T-cell (primary cell): ENCODE measurements around the gene DCAF6. TPM values are rescaled to one million over a fixed set of nuclear protein-coding genes. Genes with fewer than 3 reads are reported as not detected.

Source experiments
- ATAC-seq, 4 experiments: fragments of 200-7000 bp in 3 of 4; fragments of 150-1000 bp in 1 of 4; cut with Tn5 transposase; replicated peaks in 1 of 4; 1 replicate in 3 of 4; 2 replicates in 1 of 4; pipeline ENCODE4 v1.10.0; 2021; ENCODE audit warnings: moderate library complexity in 3 of 4, mild to moderate bottlenecking in 2 of 4, moderate number of reproducible peaks in 1 of 4
- CTCF ChIA-PET, 2 donors: fragments of 300-600 bp; sonication (Branson Sonifier 250); formaldehyde crosslinking; loops; one replicate each; lab custom pipeline; 2022; ENCODE audit warnings: antibody characterized with exemption in 2 of 2; lab: Charles Lee
- POLR2A ChIA-PET, 2 donors: fragments of 300-600 bp; sonication (Branson Sonifier 250); formaldehyde crosslinking; loops; one replicate each; lab custom pipeline; 2022; ENCODE audit warnings: antibody characterized with exemption in 2 of 2; lab: Charles Lee
- DNase-seq, 35 experiments: peaks; one replicate each; pipeline versions ENCODE4 v3.0.0 to v3.0.0-alpha.2; 2013 to 2023
- H3K27ac ChIP-seq: one replicate; pipeline ENCODE4 v1.5.1; 2013; ENCODE audit warnings: low read length
- H3K27me3 ChIP-seq, 2 experiments: replicated peaks in 1 of 2; 1 replicate in 1 of 2; 2 replicates in 1 of 2; pipeline versions ENCODE4 v1.6.1 to v1.7.0; 2013; ENCODE audit warnings: low read length in 1 of 2, mixed read lengths in 1 of 2; ENCODE audit not compliant: control insufficient read depth in 2 of 2, insufficient read depth in 2 of 2; ENCODE audit errors: extremely low read depth in 1 of 2
- H3K36me3 ChIP-seq, 2 donors: 1 replicate in 1 of 2; 2 replicates in 1 of 2; pipeline versions ENCODE4 v1.6.1 to v1.7.0; 2013; ENCODE audit warnings: low read length in 1 of 2; ENCODE audit not compliant: control insufficient read depth in 2 of 2, insufficient read depth in 1 of 2; ENCODE audit errors: extremely low read depth in 1 of 2
- H3K4me1 ChIP-seq, 2 experiments: 1 replicate in 1 of 2; 2 replicates in 1 of 2; pipeline versions ENCODE4 v1.6.1 to v1.7.0; 2013; ENCODE audit warnings: low read length in 2 of 2, mixed read lengths in 1 of 2; ENCODE audit not compliant: insufficient read depth in 2 of 2, control insufficient read depth in 1 of 2; ENCODE audit errors: extremely low read depth in 1 of 2
- H3K4me3 ChIP-seq, 2 donors: 1 replicate in 1 of 2; 2 replicates in 1 of 2; pipeline versions ENCODE4 v1.5.1 to v1.7.0; 2013; ENCODE audit warnings: mild to moderate bottlenecking in 2 of 2, low read length in 1 of 2, moderate library complexity in 1 of 2; ENCODE audit not compliant: control insufficient read depth in 1 of 2; ENCODE audit errors: extremely low read depth in 1 of 2
- H3K9me3 ChIP-seq: 2 replicates; pipeline ENCODE4 v1.7.0; 2013
- H3K27ac Mint-ChIP-seq, 2 donors: one replicate each; pipeline ENCODE4 v1.8.0; 2020 to 2021; ENCODE audit warnings: mild to moderate bottlenecking in 2 of 2, mixed read lengths in 2 of 2
- H3K27me3 Mint-ChIP-seq, 2 donors: one replicate each; pipeline ENCODE4 v1.8.0; 2021 to 2022; ENCODE audit warnings: mixed read lengths in 2 of 2
- H3K36me3 Mint-ChIP-seq: one replicate; pipeline ENCODE4 v1.8.0; 2021; ENCODE audit warnings: mixed read lengths
- H3K4me1 Mint-ChIP-seq, 3 donors: one replicate each; pipeline ENCODE4 v1.8.0; 2020 to 2022; ENCODE audit warnings: mixed read lengths in 3 of 3, mild to moderate bottlenecking in 1 of 3
- H3K4me3 Mint-ChIP-seq, 3 donors: one replicate each; pipeline ENCODE4 v1.8.0; 2020 to 2022; ENCODE audit warnings: mild to moderate bottlenecking in 3 of 3, mixed read lengths in 3 of 3, moderate library complexity in 3 of 3
- H3K9me3 Mint-ChIP-seq, 3 donors: one replicate each; pipeline ENCODE4 v1.8.0; 2020 to 2022; ENCODE audit warnings: mixed read lengths in 3 of 3
- WGBS: methylation state at CpG from one replicate; pipeline ENCODE4 v1.1.5; 2013; ENCODE audit warnings: missing lambda C conversion rate; ENCODE audit not compliant: insufficient coverage; 5-methylcytosine and 5-hydroxymethylcytosine counted together
- total RNA-seq, 35 experiments: library from RNA in 6 of 35; stranded (reverse) in 6 of 35; fragments of 120-200 nt in 1 of 35; gene quantifications; one replicate each; pipeline versions ENCODE4 v1.2.1 to v1.2.4 and lab custom pipeline; 2013 to 2026

Gene DCAF6
- total RNA-seq, 5 donors from 2014 or later (not counting 1 experiment from before 2014, with no cell fraction given): 21.6 to 27.4 (median 26.9) TPM

GRCh38 chr1:168087696-168088095 is 151.2 kb downstream of the DCAF6 start:
- CTCF ChIA-PET: interaction anchor here in 1 of 2 donors (0.6 kb wide), 1 partner anchor 1496 kb away, joined by 3 read pairs; no protein-coding TSS in a partner anchor
- Histone ChIP-seq H3K36me3 (no peaks in the 10 kb centered on the region), H3K4me3 (no peak overlapping the region), H3K4me1 (peaks cover 0 to 6% of the 10 kb centered on the region in 2 experiments), H3K27me3 (peaks cover 0 to 16% of the 10 kb centered on the region in 2 experiments), H3K27ac (no peak overlapping the region), H3K9me3 (no peaks in the 10 kb centered on the region)
- Mint-ChIP-seq H3K27me3 (peaks cover 0 to 5% of the 10 kb centered on the region in 2 donors), H3K27ac (no peak overlapping the region), H3K9me3 (no peaks in the 10 kb centered on the region), H3K4me3 (no peak overlapping the region), H3K36me3 (no peaks in the 10 kb centered on the region), H3K4me1 (peaks cover 0 to 2% (median 2%) of the 10 kb centered on the region in 3 donors)
- ATAC-seq: no peak
- DNase-seq: no peak
- POLR2A ChIA-PET: interaction anchor here in 1 of 2 donors (0.5 kb wide), 1 partner anchor 282 kb away, joined by 3 read pairs; no protein-coding TSS in a partner anchor
- 100% methylated on average over 1 of the region's 10 CpGs for WGBS

- Histone ChIP-seq H3K4me3 (no peak overlapping the region), H3K36me3 (no peaks in the 10 kb centered on the region), H3K27me3 (peaks cover 0 to 17% of the 10 kb centered on the region in 2 experiments), H3K4me1 (peaks cover 0 to 6% of the 10 kb centered on the region in 2 experiments), H3K27ac (no peak overlapping the region), H3K9me3 (no peaks in the 10 kb centered on the region)
- DNase-seq: no peak
- H3K27ac Mint-ChIP-seq: no peak overlapping the region
- no peak for ATAC-seq
- peaks cover 0 to 5% of the 10 kb centered on the region in 2 donors for H3K27me3 Mint-ChIP-seq
- no peaks in the 10 kb centered on the region for H3K36me3 Mint-ChIP-seq
- WGBS: 90% methylated on average over 11 of the region's 14 CpGs
- H3K4me3 Mint-ChIP-seq: no peak overlapping the region
- no peaks in the 10 kb centered on the region for H3K9me3 Mint-ChIP-seq
- ChIA-PET POLR2A (no interaction called here), CTCF (interaction anchor here in 1 of 2 donors (0.6 kb wide), 1 partner anchor 1495 kb away, joined by 3 read pairs; no protein-coding TSS in a partner anchor)
- peaks cover 0 to 2% (median 2%) of the 10 kb centered on the region in 3 donors for H3K4me1 Mint-ChIP-seq
Observed at GRCh38 chr1:168088511-168089325, 152.2 kb downstream of the DCAF6 start.

GRCh38 chr1:168089326-168089978 is 153.0 kb downstream of the DCAF6 start:
- H3K4me3 ChIP-seq: no peak overlapping the region
- Mint-ChIP-seq H3K4me1 (peaks cover 0 to 2% (median 2%) of the 10 kb centered on the region in 3 donors), H3K4me3 (no peak overlapping the region), H3K36me3 (no peaks in the 10 kb centered on the region), H3K27ac (no peak overlapping the region), H3K27me3 (peaks cover 0 to 5% of the 10 kb centered on the region in 2 donors), H3K9me3 (no peaks in the 10 kb centered on the region)
- H3K27me3 ChIP-seq: peaks cover 0 to 17% of the 10 kb centered on the region in 2 experiments
- ATAC-seq: no peak
- WGBS: 78% methylated on average over 11 of the region's 13 CpGs
- no peaks in the 10 kb centered on the region for H3K36me3 ChIP-seq
- ChIA-PET POLR2A (no interaction called here), CTCF (interaction anchor here in 1 of 2 donors (0.6 kb wide), 1 partner anchor 10 kb away, joined by 3 read pairs; no protein-coding TSS in a partner anchor)
- H3K4me1 ChIP-seq: peaks cover 0 to 6% of the 10 kb centered on the region in 2 experiments
- H3K27ac ChIP-seq: no peak overlapping the region
- H3K9me3 ChIP-seq: no peaks in the 10 kb centered on the region
- DNase-seq: no peak

- CTCF ChIA-PET: interaction anchor here in 1 of 2 donors (0.6 kb wide), 1 partner anchor 10 kb away, joined by 3 read pairs; no protein-coding TSS in a partner anchor
Observed at GRCh38 chr1:168089979-168090337, 153.5 kb downstream of the DCAF6 start.

GRCh38 chr1:168090395-168090794 is 153.9 kb downstream of the DCAF6 start:
- H3K9me3 Mint-ChIP-seq: no peaks in the 10 kb centered on the region
- no peaks in the 10 kb centered on the region for H3K36me3 Mint-ChIP-seq
- H3K27ac ChIP-seq: no peak overlapping the region
- CTCF ChIA-PET: interaction anchor here (0.6 to 1.5 kb wide), 2 partner anchors 8 to 11 kb away, joined by 3 to 6 read pairs; no protein-coding TSS in a partner anchor
- WGBS: 74% methylated on average over 9 of the region's 14 CpGs
- H3K9me3 ChIP-seq: no peaks in the 10 kb centered on the region
- ATAC-seq (no peak), DNase-seq (no peak)
- no peaks in the 10 kb centered on the region for H3K4me1 Mint-ChIP-seq
- no peak overlapping the region for H3K4me3 ChIP-seq
- H3K27me3 Mint-ChIP-seq: peaks cover 0 to 5% of the 10 kb centered on the region in 2 donors
- no peaks in the 10 kb centered on the region for H3K36me3 ChIP-seq
- no peak overlapping the region for H3K4me3 Mint-ChIP-seq
- POLR2A ChIA-PET: no interaction called here
- H3K4me1 ChIP-seq: no peaks in the 10 kb centered on the region
- H3K27me3 ChIP-seq: peaks cover 0 to 17% of the 10 kb centered on the region in 2 experiments
- no peak overlapping the region for H3K27ac Mint-ChIP-seq

More at GRCh38 chr1:168089979-168090337, 153.5 kb downstream of the DCAF6 start:
- H3K4me1 ChIP-seq: peaks cover 0 to 3% of the 10 kb centered on the region in 2 experiments
- no peaks in the 10 kb centered on the region for H3K36me3 ChIP-seq
- DNase-seq (no peak), ATAC-seq (no peak)
- WGBS: 100% methylated on average over 2 of the region's 2 CpGs
- H3K27me3 ChIP-seq: peaks cover 0 to 17% of the 10 kb centered on the region in 2 experiments
- no peak overlapping the region for H3K27ac ChIP-seq
- Mint-ChIP-seq H3K4me3 (no peak overlapping the region), H3K4me1 (no peaks in the 10 kb centered on the region), H3K36me3 (no peaks in the 10 kb centered on the region), H3K9me3 (no peaks in the 10 kb centered on the region), H3K27ac (no peak overlapping the region), H3K27me3 (peaks cover 0 to 5% of the 10 kb centered on the region in 2 donors)
- H3K4me3 ChIP-seq: no peak overlapping the region
- POLR2A ChIA-PET: no interaction called here
- no peaks in the 10 kb centered on the region for H3K9me3 ChIP-seq

- Histone ChIP-seq H3K36me3 (no peaks in the 10 kb centered on the region), H3K4me3 (no peak overlapping the region), H3K9me3 (no peaks in the 10 kb centered on the region), H3K27me3 (peaks cover 0 to 15% of the 10 kb centered on the region in 2 experiments), H3K4me1 (no peaks in the 10 kb centered on the region), H3K27ac (no peak overlapping the region)
- POLR2A ChIA-PET: no interaction called here
- H3K4me1 Mint-ChIP-seq: no peaks in the 10 kb centered on the region
- H3K9me3 Mint-ChIP-seq: no peaks in the 10 kb centered on the region
- no peak for DNase-seq
- H3K27me3 Mint-ChIP-seq: peaks cover 0 to 5% of the 10 kb centered on the region in 2 donors
- no peak for ATAC-seq
- no peak overlapping the region for H3K4me3 Mint-ChIP-seq
- H3K36me3 Mint-ChIP-seq: no peaks in the 10 kb centered on the region
- CTCF ChIA-PET: interaction anchor here in 1 of 2 donors (1.5 kb wide), 1 partner anchor 9 kb away, joined by 6 read pairs; no protein-coding TSS in a partner anchor
- no peak overlapping the region for H3K27ac Mint-ChIP-seq
- WGBS: 87% methylated on average over 9 of the region's 9 CpGs
Observed at GRCh38 chr1:168091063-168091462, 154.6 kb downstream of the DCAF6 start.
